ENCODE results near the gene AKNAD1. TPM values are rescaled to one million over a fixed set of nuclear protein-coding genes. Genes with fewer than 3 reads are reported as not detected.

Gene AKNAD1
- total and polyA plus RNA-seq, 2 of the 8 experiments (the other 6 are each of a cell fraction or from before 2014, with no cell fraction given): not detected

GRCh38 chr1:108823632-108824031 is 33.3 kb downstream of the AKNAD1 start:
- Histone ChIP-seq H4K5ac (ENCODE audit: insufficient read length, low read depth, low read length) (no peak overlapping the region), H3K27ac (ENCODE audit: low read depth, low read length) (no peak overlapping the region), H3K23me2 (ENCODE audit: low read depth, low read length) (no peaks in the 10 kb centered on the region), H2BK5ac (ENCODE audit: low read depth, low read length) (no peak overlapping the region), H2AFZ (ENCODE audit: low read length) (no peak overlapping the region), H3K9me3 (ENCODE audit: insufficient read depth in 2 of 2, low read depth in 1 of 2, low read length in 1 of 2) (no peaks in the 10 kb centered on the region), H3K18ac (ENCODE audit: extremely low read depth, low read length) (no peak overlapping the region), H3K4me2 (ENCODE audit: insufficient read depth in 1 of 2, low read depth in 2 of 2, low read length in 2 of 2) (no peak overlapping the region), H2BK15ac (ENCODE audit: low read length) (no peak overlapping the region), H3K36me3 (ENCODE audit: control insufficient read depth in 2 of 4, insufficient read depth in 4 of 4, low read length in 3 of 4) (no peaks in the 10 kb centered on the region), H3K4me1 (replicated peaks in 1 of 4; ENCODE audit: control insufficient read depth in 3 of 4, insufficient read depth in 4 of 4, low read length in 3 of 4) (peaks cover 0 to 2% (median under 1%) of the 10 kb centered on the region in 4 experiments; a peak in 3 of 7 replicates), H3K27me3 (replicated peaks in 1 of 4; ENCODE audit: control insufficient read depth in 3 of 4, extremely low read depth in 1 of 4, insufficient read depth in 3 of 4, low read length in 3 of 4) (no peaks in the 10 kb centered on the region), H4K91ac (replicated peaks; ENCODE audit: insufficient read length, low read length) (no peak overlapping the region), H3K79me2 (ENCODE audit: control insufficient read depth in 1 of 2, insufficient read depth in 2 of 2, low read length in 2 of 2) (no peaks in the 10 kb centered on the region), H3K4me3 (ENCODE audit: extremely low read depth in 1 of 4, insufficient read depth in 2 of 4, low read depth in 3 of 4, low read length in 4 of 4) (no peak overlapping the region), H2BK20ac (ENCODE audit: low read length) (no peak overlapping the region), H2AK5ac (ENCODE audit: low read depth, low read length) (no peak overlapping the region), H3K14ac (ENCODE audit: insufficient read length) (no peak overlapping the region), H3K9ac (replicated peaks in 1 of 4; ENCODE audit: extremely low read depth in 1 of 4, low read depth in 3 of 4, low read length in 3 of 4) (no peak overlapping the region), H3K79me1 (ENCODE audit: low read depth, low read length) (no peaks in the 10 kb centered on the region), H3K23ac (ENCODE audit: insufficient read length) (no peak overlapping the region), H3K56ac (replicated peaks; ENCODE audit: insufficient read length, low read depth, low read length) (no peak overlapping the region), H3K4ac (replicated peaks; ENCODE audit: insufficient read length, low read depth, low read length) (no peak overlapping the region), H2BK12ac (ENCODE audit: low read depth, low read length) (no peak overlapping the region), H2BK120ac (replicated peaks; ENCODE audit: low read depth, low read length) (no peak overlapping the region), H4K20me1 (replicated peaks in 1 of 2; ENCODE audit: control insufficient read depth in 1 of 2, insufficient read depth in 2 of 2, low read length in 2 of 2) (no peaks in the 10 kb centered on the region), H4K8ac (ENCODE audit: extremely low read depth, insufficient read depth, low read length) (no peak overlapping the region)
- 77% methylated on average over 3 of the region's 3 CpGs; no CpG with 5 or more reads in 1 of the 2 experiments for WGBS, 2 experiments (ENCODE audit: extremely low coverage in 1 of 2, insufficient coverage in 1 of 2, insufficient read length in 1 of 2, insufficient replicate concordance in 2 of 2, low coverage in 1 of 2, low lambda C conversion rate in 2 of 2, missing lambda C conversion rate in 1 of 2)
- FAIRE-seq (no peak), DNase-seq (ENCODE audit: low read depth in 1 of 2, low spot score in 2 of 2) (no peak)
- ChIA-PET POLR2A (ENCODE audit: partially characterized antibody) (no interaction called here), CTCF (ENCODE audit: partially characterized antibody) (interaction anchor here (2.1 to 12.5 kb wide), 2 partner anchors 73 to 219 kb away, joined by 4 to 160 read pairs; partner anchors contain the start of gene WDR47)
- no peak for TF ChIP-seq TAF7 (optimal IDR thresholded peaks at IDR 0.05; ENCODE audit: borderline replicate concordance, low read depth, low read length)
- no peak for TF ChIP-seq YY1 (IDR thresholded peaks at IDR 0.05; ENCODE audit: low read depth, low read length)
- no peak for TF ChIP-seq POLR2A (IDR thresholded peaks at IDR 0.05; ENCODE audit: control extremely low read depth in 1 of 2, low read depth in 2 of 2, low read length in 2 of 2)
- TF ChIP-seq SIN3A (conservative IDR thresholded peaks at IDR 0.05 in 1 of 2, IDR thresholded peaks at IDR 0.05 in 1 of 2; ENCODE audit: low read depth in 1 of 2, low read length in 2 of 2): no peak
